Measurements from ENCODE around the gene SPOCK3.

DNA sequence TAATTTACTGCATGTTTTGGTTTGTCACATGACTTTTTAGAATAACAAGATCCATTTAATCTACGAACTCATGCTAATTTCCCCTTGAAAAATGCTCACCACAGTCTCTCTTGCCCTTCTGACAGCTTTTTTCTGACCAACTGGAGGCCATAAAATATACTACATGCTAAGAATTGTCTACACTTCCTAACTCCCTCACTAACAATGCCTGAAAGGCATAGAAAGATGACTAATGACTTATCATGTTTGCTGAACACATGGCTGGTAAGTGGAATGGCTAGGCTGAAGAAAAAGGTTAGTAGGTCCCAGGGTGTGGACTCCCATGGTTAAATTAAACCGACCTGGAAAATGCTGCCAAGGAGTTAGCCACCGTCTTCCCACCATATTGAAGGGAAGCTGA lies 309.9 kb downstream of the SPOCK3 start:
- TF ChIP-seq POLR2A (IDR thresholded peaks at IDR 0.05; ENCODE audit: low read length) (no peak), GATA1 (IDR thresholded peaks at IDR 0.05; ENCODE audit: low read depth, low read length) (no peak)
